Left ventricle myocardium superior (tissue), 1 donor: ENCODE data around the gene NUDT16. TPM values are rescaled to one million over a fixed set of nuclear protein-coding genes. Genes with fewer than 3 reads are reported as not detected.
"Not testable (repeated sequence)": the region's sequence is repeated elsewhere in the genome, so short reads cannot be mapped to it uniquely, and the experiment has no call there.

Experiments
- ATAC-seq: fragments of 200-7000 bp; cut with Tn5 transposase; one replicate; pipeline ENCODE4 v1.9.1; 2020; ENCODE audit warnings: mild to moderate bottlenecking, moderate library complexity
- DNase-seq: peaks from one replicate; pipeline ENCODE4 v3.0.0-alpha.2; 2020
- intact Hi-C: fragments of 100-400 bp; cut with micrococcal nuclease; formaldehyde crosslinking; loops from one replicate; pipeline ENCODE4 v1.11.0; 2022
- long read RNA-seq: library from polyadenylated mRNA; unstranded; transcript quantifications from one replicate; pipeline ENCODE4 v2.0.0, GENCODE V29; 2021
- total RNA-seq: library from RNA; stranded (reverse); fragmentation: NEBNext Ultra II Directional; extraction: Animal tissue kit (Norgen Biotek cat#: 25700); gene quantifications from one replicate; pipeline ENCODE4 v1.2.1, GENCODE V29; 2021
- donor health status: DM: no; HTN: yes; CAD: no; lungs with severe emphysema.

NUDT16 gene
- total RNA-seq: 26.0 TPM
- long read RNA-seq, full-length matches to known transcripts: 22 of 32 reads
- long read RNA-seq, partial matches to known transcripts: 4 of 32 reads
- long read RNA-seq, other reads (novel, unspliced or antisense): 6 of 32 reads

DNA sequence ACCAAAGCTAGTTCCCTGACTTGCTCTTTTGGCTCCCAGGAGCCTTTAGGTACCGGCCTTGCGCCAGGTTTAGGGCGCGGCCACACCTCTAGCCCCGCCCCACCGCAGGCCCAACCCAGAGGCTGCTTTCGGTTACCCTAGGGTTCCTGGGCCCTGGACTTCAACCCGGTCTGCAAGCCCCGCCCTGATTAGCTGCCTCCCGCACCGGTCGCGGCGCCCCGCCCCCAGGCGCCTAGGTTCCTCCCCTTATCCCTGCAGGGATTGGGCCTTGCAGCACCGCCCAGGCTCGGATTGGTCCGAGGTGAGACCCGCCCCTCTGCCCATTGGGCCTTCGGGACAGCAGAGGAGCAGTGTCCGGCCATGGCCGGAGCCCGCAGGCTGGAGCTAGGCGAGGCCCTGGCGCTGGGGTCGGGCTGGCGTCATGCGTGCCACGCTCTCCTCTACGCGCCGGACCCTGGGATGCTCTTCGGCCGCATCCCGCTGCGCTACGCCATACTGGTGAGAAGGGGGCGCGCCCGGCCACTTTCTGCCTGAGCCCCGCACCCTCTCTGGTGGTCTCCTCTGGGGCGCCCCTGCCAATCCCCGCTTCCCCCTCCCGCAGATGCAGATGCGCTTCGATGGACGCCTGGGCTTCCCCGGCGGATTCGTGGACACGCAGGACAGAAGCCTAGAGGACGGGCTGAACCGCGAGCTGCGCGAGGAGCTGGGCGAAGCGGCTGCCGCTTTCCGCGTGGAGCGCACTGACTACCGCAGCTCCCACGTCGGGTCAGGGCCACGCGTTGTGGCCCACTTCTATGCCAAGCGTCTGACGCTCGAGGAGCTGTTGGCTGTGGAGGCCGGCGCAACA lies at the start of gene NUDT16:
Gene NUDT16, plus strand, starts transcription at position 330 of the 847 bp plus-strand sequence. Its CDS starts 31 bp downstream, at position 361.
- DNase-seq (peak; percentile 100), ATAC-seq (peak; percentile 98)
- intact Hi-C loops: no loop called here

- intact Hi-C loops: no loop called here
- ATAC-seq: no peak
- no peak for DNase-seq
Measured at GRCh38 chr3:131338948-131339640, 42.5 kb upstream of the NUDT16 start.

DNA sequence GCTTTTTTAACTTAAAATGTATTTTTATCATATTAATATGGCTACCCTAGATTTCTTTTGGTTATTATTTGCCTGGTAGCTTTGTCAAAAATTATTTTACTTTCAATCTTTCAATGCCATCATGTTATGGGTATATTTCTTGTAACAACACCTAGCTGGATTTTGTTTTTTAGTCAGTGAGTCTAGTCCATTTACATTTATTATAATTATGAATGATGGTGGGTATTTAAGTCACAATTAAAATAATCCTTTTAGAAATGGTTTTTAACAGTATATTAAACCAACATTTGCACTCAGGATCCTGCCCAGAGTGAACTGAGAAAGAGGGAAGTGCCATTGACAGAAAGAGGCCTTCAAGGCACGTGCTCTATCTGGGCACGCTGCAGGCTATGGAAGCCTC lies 39.8 kb upstream of the NUDT16 start:
- no peak for DNase-seq
- ATAC-seq: no peak
- intact Hi-C loops: no loop called here

DNA sequence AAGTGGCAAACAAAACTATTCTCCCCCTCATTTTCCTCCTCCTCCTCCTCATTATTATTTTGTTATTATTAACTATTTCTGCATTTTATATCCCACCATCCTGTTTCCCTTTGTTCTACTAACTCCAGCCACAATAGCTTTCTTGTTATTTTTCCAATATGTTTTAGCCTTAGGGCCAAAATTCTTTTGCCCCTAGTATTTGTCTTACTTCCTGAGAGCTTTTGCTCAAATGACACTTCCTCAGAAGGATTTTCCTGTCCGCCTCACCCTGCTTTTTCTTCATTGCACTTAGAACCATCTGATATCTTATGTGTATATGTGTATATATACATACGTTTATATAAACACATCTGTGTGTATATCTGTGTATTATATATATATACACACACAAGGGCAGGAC lies 32.7 kb upstream of the NUDT16 start:
- ATAC-seq: no peak
- intact Hi-C loops: no loop called here
- no peak for DNase-seq

DNA sequence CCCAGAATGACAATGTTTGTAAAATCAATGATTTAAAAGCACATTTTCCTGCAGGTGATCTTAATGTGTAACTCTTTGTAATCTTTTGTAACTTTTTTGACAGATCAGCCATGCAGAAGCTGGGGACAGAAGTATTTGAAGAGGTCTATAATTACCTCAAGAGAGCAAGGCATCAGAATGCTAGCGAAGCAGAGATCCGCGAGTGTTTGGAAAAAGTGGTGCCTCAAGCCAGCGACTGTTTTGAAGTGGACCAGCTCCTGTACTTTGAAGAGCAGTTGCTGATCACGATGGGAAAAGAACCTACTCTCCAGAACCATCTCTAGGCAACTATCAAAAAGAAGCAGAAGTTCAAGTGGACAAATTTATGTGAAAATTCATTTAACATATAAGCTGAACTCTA lies 32.1 kb upstream of the NUDT16 start:
- DNase-seq (no peak), ATAC-seq (peak; percentile 87)
- intact Hi-C loops: no loop called here

DNA sequence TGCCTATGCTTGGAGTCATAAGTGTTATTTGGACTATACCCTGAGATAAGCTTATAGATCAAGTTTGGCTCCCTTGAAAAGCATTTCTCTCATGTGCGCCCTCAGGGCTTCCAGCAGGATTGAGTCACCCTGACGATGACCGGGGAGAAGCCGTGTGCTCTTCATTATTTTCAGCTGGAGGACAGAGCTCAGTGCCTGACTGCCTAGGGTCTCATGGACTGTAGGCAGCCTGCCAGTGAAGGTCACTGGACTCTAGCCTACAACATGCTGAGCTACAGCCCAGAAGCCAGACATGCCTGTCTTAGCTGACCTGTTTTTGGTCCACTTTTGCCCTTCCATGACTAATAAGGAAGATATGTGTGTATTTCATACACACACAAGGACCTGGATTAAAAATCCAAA lies 31.6 kb upstream of the NUDT16 start:
- intact Hi-C loops: no loop called here
- ATAC-seq (peak; percentile 83), DNase-seq (peak; percentile 47)

GRCh38 chr3:131350506-131350905 lies 31.1 kb upstream of the NUDT16 start:
- intact Hi-C loops: no loop called here
- ATAC-seq (no peak), DNase-seq (no peak)

DNA sequence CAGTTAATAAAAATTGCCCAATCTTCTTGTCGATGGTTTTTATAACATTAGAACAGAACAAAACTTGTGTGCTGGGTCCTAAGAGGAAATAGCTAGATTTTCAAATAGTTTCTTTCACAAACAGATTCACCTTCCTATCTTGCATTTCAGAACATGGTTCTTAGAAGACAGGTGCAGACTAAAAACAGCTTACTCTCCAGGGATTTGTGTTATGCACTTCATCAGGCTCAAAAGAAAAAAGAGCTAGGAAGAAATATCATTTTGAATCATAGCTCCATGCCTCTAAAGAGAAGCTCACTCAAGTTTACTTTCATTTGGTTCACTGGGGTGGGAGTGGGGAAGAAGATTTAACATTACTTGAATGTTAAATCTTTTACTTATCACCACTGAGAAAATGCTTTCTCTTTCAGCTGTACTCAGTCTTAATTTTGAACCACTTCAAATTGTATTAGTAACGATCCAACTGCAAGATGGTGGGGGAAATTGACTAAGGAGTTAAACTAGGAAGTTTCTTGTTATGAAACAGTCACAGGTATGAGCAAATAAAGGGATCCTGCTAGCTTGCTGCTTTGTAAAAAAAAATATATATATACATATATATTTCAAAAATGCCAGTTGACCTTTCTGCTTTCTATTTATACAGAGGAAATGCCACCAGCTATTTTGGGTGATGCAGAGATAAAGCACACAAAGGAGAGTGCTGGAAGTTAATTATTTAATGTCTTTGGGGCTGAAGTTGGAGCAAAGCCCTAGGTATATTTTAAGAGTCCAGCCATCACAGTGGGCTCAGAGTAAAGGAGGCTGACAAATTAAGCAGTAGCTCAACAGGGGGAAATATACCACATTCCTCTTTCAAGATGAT lies 28.3 kb upstream of the NUDT16 start:
- intact Hi-C loops: no loop called here
- ATAC-seq: peak; percentile 30
- no peak for DNase-seq

GRCh38 chr3:131353986-131354385 lies 27.6 kb upstream of the NUDT16 start:
- ATAC-seq (no peak), DNase-seq (no peak)
- intact Hi-C loops: no loop called here

- intact Hi-C loops: no loop called here
- ATAC-seq (no peak), DNase-seq (no peak)
Measured at GRCh38 chr3:131356006-131356595, 25.5 kb upstream of the NUDT16 start.

DNA sequence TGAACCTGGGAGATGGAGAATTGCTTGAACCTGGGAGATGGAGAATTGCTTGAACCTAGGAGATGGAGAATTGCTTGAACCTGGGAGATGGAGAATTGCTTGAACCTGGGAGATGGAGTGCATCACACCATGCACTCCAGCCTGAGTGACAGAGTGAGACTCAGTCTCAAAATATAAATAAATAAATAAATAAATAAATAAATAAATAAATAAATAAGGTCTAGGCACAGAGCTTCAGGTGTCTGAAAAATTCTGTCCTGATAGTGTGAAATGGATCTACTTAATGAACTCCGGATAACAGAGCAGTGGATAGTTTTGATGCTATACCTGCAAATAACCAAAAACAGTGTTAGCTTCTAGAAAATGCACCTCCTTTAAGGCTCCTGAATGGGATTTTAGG lies 24.3 kb upstream of the NUDT16 start:
- intact Hi-C loops: no loop called here
- ATAC-seq: no peak
- no peak for DNase-seq

DNA sequence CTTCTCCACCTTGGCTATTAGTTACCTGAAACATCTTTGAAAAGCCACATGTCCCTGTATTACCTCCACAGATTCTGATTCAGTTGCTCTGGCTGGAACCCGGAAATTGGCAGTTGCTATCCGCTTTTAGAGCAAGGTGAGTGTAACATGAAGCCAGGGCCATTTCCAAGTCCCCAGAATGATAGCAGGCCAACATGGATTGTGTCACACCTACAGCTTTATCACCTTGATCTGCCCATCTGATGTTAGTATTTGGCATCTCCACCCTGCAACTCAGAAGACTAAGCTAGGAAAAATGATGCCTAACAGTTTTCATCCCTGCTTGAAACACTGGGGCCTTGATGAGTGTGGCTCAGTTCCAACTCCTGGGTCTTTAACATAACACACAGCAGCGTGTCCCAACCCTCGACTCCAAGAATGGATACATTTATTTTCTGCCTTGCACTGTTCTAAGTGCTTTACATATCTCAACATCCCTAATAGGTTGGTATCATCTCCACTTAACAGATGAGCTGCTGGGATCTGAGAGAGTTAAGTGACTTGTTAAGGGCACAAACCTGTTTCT lies 21.3 kb upstream of the NUDT16 start:
- ATAC-seq (no peak), DNase-seq (no peak)
- intact Hi-C loops: no loop called here

DNA sequence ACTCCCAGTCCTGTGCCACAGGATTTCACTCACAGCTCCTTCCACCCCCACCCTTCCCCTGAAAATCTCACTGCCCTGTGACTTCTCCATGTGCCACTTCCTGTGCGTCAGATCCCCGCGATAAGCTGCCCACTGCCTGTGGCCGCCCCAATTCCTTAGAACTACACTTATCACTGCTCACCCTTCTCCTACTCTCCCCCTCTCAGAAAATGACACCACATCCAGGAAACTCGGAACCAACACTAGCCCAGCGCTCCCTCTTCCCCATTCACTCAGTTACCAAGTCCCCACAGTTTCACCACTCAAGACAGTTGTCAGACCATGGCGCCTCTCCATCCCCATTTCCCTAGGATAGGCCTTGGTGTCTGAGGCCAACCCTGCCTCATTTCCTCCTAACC lies 20.5 kb upstream of the NUDT16 start:
- DNase-seq (peak; percentile 41), ATAC-seq (peak; percentile 3)
- intact Hi-C loops: not testable (repeated sequence)

DNA sequence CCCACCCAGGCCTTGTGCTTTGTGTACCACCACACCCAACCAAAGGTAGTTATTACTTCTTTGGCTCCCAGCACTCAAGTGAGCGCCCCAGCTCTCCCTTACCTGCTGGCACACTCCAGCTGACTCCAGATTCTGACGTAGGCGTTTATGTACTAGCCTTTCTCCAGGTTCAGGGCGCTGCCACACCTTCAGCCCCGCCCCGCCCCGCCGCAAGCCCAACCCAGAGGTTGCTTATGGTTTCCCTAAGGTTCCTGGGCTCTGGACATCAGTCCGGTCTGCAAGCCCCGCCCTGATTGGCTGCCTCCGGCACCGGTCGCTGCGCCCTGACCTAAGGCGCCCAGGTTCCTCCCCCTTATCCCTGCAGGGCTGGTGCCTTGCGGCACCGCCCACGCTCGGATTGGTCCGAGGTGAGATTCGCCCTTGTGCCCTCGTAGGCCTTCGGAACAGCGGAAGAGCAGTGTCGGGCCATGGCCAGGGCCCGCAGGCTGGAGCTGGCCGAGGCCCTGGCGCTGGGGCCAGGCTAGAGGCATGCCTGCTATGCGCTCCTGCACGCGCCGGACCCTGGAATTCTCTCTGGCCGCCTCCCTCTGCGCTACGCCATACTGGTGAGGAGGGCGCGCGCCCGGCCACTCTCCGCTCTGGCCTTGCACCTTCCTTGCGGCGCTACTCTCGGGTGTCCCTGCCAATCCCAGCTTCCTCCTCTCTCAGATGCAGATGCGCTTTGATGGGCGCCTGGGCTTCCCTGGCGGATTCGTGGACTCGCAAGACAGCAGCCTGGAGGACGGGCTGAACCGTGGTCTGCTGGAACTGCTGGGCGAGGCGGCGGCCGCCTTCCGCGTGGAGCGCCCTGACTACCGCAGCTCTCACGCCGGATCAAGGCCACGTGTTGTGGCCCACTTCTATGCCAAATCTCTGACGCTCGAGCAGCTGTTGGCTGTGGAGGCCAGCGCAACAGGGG lies 19.8 kb upstream of the NUDT16 start:
- DNase-seq (peak; percentile 90), ATAC-seq (peak; percentile 96)
- intact Hi-C loops: no loop called here

GRCh38 chr3:131363275-131363674 lies 18.3 kb upstream of the NUDT16 start:
- intact Hi-C loops: no loop called here
- DNase-seq: no peak

GRCh38 chr3:131370935-131371687 lies 10.5 kb upstream of the NUDT16 start:
- ATAC-seq (peak; percentile 17), DNase-seq (no peak)
- intact Hi-C loops: no loop called here

More at GRCh38 chr3:131363275-131363674, 18.3 kb upstream of the NUDT16 start:
- no peak for ATAC-seq

GRCh38 chr3:131371688-131372066 lies 9.9 kb upstream of the NUDT16 start:
- ATAC-seq: peak; percentile 21
- DNase-seq: no peak
- intact Hi-C loops: no loop called here
